Stimulated activated CD8-positive, alpha-beta memory T cell treated with anti-CD3 and anti-CD28 coated beads, Interleukin-4, amount 100 ng/mL, for 24 hours (primary cell): ENCODE data around the gene TAOK2.

Experiments
- DNase-seq: peaks from one replicate; pipeline ENCODE4 v3.0.0-alpha.2; 2020; ENCODE audit warnings: low read depth

The TAOK2 gene

DNA sequence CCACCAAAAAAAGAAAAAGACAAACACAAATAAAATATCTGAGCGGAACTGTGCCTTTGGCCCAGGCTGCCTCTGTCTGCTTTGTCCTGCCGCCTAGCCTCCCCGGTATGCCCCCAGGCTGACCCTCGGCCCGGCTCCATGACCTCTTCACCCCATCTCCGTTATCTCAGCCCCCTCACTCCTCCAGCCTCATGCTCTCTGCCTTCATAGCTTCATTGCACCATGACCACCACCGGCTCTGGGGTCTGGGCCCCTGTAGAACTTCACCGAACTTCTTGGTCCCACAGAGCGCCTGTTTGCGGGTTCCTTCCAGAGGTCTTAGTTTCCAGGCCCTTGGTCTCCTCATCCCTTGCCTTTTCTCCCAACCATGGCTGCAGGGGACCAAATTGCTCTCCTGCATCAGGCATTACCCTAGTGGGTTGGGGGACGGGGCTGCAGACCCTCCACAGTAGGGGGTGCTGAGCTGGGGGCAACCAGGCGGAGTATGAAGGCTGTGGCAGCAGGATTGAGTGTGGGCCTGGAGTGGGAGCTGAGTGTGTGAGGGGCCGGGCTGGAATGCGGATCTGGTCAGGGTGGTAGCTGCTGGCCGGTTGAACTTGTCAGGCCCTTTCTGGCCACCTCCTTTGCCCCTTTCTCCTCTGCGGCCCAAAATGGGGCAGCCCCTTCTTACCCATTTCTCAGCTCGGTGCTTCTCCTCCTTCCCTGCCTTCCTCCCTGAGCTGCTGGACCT is 14.8 kb downstream of the TAOK2 start:
- no peak for DNase-seq

GRCh38 chr16:29989111-29989858 is 15.6 kb downstream of the TAOK2 start:
- DNase-seq, result no peak

DNA sequence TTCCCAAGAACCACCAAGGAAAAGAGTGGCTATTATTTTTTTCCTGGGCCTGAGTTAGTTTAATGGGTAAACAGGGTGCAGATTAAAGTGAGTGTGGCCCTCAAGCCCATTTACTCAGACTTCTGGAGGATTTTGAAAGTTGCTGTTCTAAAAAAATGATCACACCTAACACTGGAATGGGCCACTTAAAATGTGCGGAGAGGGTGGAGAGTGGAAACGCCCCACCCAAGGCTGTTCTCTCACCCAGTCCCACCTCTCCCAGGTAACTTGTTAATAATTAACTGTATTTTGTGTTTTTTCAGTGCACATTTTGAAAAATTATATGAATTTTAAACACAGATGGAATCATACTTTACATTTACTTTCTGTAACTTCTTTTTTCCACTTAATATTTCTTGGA is 16.4 kb downstream of the TAOK2 start:
- DNase-seq, result no peak

- no peak for DNase-seq
These were observed 17.4 kb downstream of the TAOK2 start for GRCh38 chr16:29990883-29991570.

- DNase-seq, result no peak
These were observed 17.9 kb downstream of the TAOK2 start for GRCh38 chr16:29991571-29991904.

GRCh38 chr16:29992344-29992967 is 18.8 kb downstream of the TAOK2 start:
- DNase-seq, result no peak

DNA sequence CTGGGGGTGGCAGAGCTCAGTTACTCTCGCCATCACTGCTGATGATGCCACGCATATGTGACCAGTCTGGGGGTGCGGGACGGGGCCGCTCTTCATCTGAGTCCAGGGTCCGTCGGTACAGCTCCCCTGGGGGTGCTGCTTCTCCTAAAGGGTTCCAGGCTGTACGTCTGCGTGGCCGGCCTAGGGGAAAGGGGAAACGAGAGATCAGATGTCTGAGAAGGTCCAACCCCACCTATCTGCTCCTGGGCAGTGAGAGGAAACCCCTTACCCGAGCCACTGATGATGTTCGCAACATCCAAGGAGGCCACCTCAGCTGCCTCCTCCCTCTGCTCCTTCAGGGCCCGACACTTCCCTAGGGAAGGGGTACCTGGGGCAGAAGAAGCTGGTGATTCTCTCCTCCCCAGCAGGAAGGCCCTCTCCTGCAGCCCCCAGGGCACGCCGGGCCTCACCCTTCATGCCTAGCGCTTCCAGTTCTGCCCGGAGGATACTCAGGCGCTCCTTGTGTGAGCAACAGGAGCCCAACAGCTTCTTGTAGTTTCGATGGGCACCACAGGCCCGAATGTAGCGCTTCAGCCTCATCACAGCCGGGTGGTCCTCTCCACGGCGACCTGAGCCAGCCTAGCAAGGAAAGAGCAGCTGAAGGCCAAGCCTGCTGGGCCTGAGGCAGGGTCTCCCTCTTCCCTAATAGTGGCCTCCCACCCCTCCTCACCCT is 19.7 kb downstream of the TAOK2 start:
- no peak for DNase-seq

GRCh38 chr16:29993903-29994599 is 20.4 kb downstream of the TAOK2 start:
- DNase-seq, result no peak

DNA sequence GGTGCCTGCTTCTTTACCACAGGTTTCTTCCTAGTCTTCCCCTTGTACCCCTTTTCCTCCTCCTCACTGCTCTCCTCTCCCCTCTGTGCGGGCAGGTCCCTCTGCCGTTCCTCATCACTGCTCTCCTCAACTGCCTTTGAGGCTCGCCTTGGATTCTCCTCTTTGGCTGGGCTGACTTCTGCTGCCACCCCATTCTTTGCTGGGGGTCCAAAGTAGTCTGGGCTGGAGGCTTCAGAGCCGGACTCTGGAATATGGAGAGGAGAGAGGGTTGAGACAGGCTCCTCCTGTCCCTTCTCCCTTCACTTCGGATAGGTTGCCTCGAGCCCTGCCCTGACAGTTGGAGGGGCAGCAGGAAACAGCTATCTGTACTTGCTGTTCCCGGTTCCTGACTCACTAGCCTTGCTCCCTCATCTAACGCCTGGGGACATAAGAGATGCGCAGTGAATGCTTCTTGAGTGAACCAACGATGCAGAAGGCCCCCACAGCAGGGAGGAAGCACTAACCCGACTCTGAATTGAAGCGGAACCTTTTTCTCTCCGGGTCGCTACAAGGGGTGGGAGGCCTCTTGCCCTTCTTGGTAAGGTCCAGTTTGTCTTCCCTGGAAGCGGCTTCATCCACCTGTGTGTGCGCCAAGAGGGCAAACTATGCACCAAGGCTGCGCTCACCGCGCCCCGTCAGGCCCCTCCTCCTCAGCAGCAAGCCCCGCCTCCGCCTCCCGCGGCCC is 21.1 kb downstream of the TAOK2 start:
- DNase-seq, result peak; percentile 63

DNA sequence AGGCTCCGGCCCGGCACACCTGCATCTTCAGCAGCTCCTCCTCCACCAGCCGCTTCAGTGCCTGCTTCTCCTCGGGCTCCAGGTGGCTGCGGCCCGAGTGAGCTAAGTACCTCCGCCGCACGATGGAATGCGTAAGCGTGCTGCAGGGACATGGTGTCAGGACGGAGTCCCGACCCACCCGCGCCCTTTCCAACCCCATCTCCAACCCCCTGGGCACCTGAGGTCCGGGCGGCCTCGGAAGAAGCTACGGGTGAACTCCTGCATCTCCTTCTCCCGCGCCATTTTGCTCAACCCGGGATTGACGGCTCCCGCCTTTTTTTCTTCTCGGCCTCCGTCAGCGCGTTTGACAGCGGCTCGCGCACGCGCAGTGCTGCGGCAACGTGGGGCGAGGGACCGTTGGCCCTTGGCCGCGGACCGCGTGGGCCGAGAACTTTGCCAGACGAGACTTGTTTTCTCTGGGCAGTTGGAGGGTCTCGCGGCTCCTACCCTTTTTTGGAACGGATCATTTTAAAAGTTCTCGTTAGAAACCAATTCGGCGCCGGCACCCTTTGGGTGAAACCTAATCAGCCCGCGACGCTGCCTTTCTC is 21.7 kb downstream of the TAOK2 start, which contains the start of gene HIRIP3:
TSS of gene HIRIP3 (minus strand) at position 294 of the 587 bp plus-strand sequence. CDS start at position 282, 12 bp downstream.
- peak; percentile 83 for DNase-seq

- DNase-seq, result peak; percentile 100
These were observed 22.5 kb downstream of the TAOK2 start, which contains the start of gene INO80E for GRCh38 chr16:29995911-29996765. Gene INO80E (plus strand): TSS chr16:29996241. CDS start chr16:29996311, 70 bp downstream.

DNA sequence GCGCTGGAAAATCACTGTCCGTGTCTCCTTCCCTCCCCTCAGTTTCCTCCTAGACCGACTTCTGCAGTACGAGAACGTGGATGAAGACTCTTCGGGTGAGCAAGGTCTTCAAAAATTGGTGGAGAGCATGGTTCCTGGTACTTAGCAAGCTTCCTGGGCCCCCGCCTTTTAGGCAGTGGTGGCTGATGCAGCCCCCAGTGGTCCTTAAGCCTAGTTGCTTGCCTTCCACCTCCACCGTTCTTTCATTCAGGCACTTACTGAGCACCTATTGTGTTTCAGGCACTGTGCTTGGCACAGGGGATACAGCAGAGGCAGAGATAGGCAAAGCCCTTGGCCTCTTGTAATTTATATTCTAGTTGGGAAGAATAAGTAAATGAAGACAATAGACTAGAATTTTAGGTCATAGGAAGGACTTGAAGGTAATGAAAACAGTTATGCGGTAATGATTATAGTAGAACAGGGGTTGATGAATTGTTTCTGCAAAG is 23.1 kb downstream of the TAOK2 start:
- DNase-seq, result no peak

DNA sequence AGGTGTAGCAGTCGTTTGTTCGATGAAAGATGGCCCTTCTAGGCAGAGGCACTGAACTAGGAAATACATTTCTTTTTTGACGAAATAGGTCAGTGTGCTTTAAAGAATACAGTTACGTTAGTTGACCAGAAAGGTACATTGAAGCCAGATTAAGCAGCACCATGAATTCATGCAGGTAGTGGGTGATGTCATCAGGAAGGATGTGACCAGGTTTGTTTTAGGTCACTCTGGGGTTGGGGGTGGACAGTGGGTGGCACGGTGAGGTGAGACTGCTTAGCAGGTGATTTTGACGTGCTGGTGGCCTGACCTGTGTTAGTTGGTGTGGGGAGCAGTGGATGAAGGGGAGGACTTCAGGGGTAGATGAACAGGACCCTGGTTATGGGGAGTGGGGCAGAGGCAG is 25.9 kb downstream of the TAOK2 start:
- DNase-seq, result no peak

- no peak for DNase-seq
These were observed 27.3 kb downstream of the TAOK2 start for GRCh38 chr16:30000735-30001631.

DNA sequence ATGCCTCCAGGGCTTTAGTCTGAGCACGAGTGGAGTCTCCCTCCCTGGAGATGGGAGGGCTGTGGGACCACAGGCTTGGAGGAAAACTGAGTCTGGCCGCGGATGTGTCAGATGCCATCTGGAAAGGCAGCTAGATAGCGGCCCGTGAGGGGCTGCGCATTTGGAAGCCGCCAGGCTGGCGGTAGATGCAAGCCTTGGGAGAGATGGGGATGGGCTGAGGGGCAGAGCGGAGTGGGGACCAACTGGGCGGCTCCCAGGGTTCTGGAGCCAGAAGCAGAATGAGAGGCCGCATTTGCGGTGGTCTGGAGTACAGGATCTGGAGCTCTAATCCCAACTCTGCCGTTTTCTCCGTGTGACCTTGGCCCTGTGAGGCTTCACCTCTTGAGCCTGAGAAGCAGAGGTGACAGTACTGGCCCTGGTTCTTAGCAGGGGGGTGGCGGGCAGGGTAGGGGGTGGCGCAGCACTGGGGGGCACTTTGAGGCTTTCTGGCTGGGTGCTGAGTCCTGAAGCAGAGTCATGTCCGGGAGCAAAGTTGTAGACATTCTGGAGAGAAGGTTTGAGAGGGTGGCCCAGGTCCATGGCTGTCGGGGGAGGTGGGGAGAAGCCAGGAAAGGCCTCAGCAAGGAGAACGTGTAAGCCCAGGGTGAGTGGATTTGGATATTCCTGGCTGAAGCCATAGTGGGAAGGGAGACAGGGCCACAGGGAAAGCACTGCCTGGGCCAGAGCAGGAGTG is 29.1 kb downstream of the TAOK2 start:
- DNase-seq, result no peak

DNA sequence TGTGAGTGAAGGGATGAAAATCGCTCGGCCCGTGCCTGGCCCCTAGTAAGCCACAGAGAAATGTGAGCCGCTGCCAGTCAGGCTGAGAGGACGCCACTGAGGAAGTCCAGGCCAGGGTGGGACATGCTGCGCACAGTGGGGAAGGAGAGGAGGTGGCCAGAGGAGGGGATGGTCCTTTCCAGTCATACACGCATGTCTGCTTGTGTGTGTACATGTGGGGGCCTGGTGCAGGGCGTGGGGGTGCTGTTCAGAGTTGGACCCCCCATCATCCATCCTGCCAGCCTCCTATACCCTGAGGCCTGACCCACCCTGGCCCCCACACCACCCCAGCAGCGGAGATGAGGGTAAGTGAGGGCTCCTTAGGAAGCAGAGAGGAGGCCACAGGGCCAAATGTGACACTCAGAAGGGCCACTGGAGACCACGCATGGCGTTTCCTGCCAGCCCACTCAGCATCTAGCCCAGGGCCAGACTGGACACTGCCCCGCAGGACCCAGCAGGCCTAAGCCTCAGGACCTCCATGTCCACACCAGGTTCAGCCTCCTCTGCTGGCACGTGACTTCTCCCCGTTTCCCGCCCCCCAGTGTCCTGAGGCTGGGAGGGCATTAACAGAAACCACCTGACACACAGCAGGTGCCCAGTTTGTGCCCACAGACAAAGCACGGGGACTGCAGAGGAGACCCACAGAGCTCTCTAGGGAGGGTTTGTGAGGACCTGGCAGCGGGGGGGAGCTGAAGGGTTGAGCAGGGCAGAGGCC is 30.2 kb downstream of the TAOK2 start:
- DNase-seq, result no peak

DNA sequence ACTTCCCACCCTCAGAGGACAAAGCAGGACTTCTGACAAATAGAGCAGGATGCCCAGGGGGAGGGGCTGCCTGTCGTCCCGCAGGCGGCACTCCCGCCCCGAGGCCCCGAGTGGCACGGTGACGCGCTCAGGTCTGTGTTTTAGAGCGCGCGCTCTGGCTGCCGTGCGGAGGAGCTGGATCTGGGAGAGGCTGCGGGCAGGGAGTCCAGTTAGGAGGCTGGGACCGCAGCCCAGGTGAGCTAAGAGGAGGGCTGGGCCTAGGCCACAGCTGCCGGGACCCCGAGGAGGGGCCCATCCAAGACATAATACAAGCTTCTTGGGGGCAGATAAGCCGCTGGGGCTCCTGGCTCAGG is 30.7 kb downstream of the TAOK2 start:
- no peak for DNase-seq
